ENCODE results near the gene ALK. TPM values are rescaled to one million over a fixed set of nuclear protein-coding genes. Genes with fewer than 3 reads are reported as not detected.

The ALK gene
- polyA plus RNA-seq, 3 donors = not detected

DNA sequence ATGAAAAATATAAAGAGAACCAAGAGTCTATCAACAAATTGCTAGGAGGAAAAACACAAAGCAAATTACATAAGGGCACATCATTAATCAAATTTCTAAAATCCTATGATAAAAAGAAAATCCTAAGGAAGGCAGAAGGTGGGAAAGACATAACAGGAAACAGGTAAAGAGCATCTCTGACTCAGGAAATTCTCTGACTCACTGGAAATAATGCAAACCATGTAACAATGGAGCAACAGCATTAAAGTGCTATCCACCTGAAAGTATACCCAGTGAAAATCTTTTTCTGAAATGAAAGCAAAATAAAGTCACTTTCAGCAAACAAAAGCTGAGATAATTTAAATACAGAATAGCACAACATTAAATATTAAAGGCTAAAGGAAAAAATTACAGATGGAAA, 10.9 kb downstream of the ALK start:
- intact Hi-C loops (cut with micrococcal nuclease) = no loop called here
- H3K4me3 ChIP-seq (replicated peaks in 1 of 3; ENCODE audit: low read depth in 2 of 3, low read length in 3 of 3) = no peak overlapping the region
- peaks cover 0 to 15% (median 2%) of the 10 kb centered on the region in 3 donors for H3K27me3 Mint-ChIP-seq (ENCODE audit: low read depth in 3 of 3)

DNA sequence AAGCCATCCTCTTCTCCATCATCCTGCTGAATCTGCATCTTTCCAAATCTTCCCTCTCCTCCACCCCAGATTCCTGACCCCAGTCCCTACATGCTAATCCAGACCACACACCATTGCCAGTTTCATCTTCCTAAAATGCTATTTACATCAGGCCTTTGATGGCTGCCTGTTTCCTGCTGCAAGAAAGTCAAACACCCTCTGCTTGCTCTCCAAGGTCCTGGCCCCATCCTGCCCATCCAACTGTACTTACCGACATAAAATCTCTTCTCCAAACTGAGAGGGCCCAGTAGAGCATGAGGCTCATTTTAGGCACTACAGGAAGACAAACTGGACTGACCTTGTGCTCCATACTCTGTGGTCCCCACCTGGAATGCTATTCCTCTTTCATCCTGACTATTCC, 19.0 kb downstream of the ALK start:
- Histone ChIP-seq H4K20me1 (ENCODE audit: insufficient read depth, low read length) (no peaks in the 10 kb centered on the region), H3K79me2 (ENCODE audit: insufficient read depth, low read length) (no peaks in the 10 kb centered on the region), H3K9me3 (replicated peaks in 1 of 2; ENCODE audit: control insufficient read depth in 1 of 2, insufficient read depth in 1 of 2, low read length in 2 of 2) (no peaks in the 10 kb centered on the region), H3K27ac (ENCODE audit: low read depth in 1 of 2, low read length in 2 of 2) (no peak overlapping the region), H3K27me3 (ENCODE audit: control insufficient read depth in 2 of 2, insufficient read depth in 2 of 2, low read length in 2 of 2) (peaks cover 2 to 3% of the 10 kb centered on the region in 2 donors), H3K4me2 (replicated peaks; ENCODE audit: extremely low read depth, low read length, poor library complexity, severe bottlenecking) (no peak overlapping the region), H3K4me3 (replicated peaks in 1 of 3; ENCODE audit: low read depth in 2 of 3, low read length in 3 of 3) (no peak overlapping the region), H3K4me1 (ENCODE audit: control insufficient read depth in 1 of 2, insufficient read depth in 2 of 2, low read length in 2 of 2) (no peaks in the 10 kb centered on the region), H2AFZ (ENCODE audit: insufficient read depth, low read depth, low read length, poor library complexity, severe bottlenecking) (no peak overlapping the region), H3K36me3 (replicated peaks in 1 of 2; ENCODE audit: control insufficient read depth in 1 of 2, insufficient read depth in 2 of 2, low read length in 2 of 2) (no peaks in the 10 kb centered on the region), H3K9ac (ENCODE audit: insufficient read depth, low read length, poor library complexity, severe bottlenecking) (no peak overlapping the region)
- H3K36me3 Mint-ChIP-seq = no peaks in the 10 kb centered on the region
- no peaks in the 10 kb centered on the region for H3K4me1 Mint-ChIP-seq
- intact Hi-C loops (cut with micrococcal nuclease) = no loop called here
- no peak for TF ChIP-seq CTCF (IDR thresholded peaks at IDR 0.05)
- no peak overlapping the region for H3K4me3 Mint-ChIP-seq
- no peaks in the 10 kb centered on the region for H3K9me3 Mint-ChIP-seq
- no peak overlapping the region for H3K27ac Mint-ChIP-seq
- WGBS (ENCODE audit: insufficient coverage) = 42% methylated on average over 1 of the region's 1 CpG
- peaks cover 3 to 15% (median 6%) of the 10 kb centered on the region in 3 donors for H3K27me3 Mint-ChIP-seq (ENCODE audit: low read depth in 3 of 3)
- DNase-seq = no peak

More for the DNA sequence above, 10.9 kb downstream of the ALK start:
- H3K4me1 ChIP-seq (ENCODE audit: control insufficient read depth in 1 of 2, insufficient read depth in 2 of 2, low read length in 2 of 2) = no peaks in the 10 kb centered on the region
- Mint-ChIP-seq H3K27ac (no peak overlapping the region), H3K4me3 (no peak overlapping the region), H3K4me1 (no peaks in the 10 kb centered on the region), H3K36me3 (no peaks in the 10 kb centered on the region), H3K9me3 (peaks cover 0 to 3% (median 1%) of the 10 kb centered on the region in 7 donors)
- no peaks in the 10 kb centered on the region for H3K36me3 ChIP-seq (replicated peaks in 1 of 2; ENCODE audit: control insufficient read depth in 1 of 2, insufficient read depth in 2 of 2, low read length in 2 of 2)
- H3K27me3 ChIP-seq (ENCODE audit: control insufficient read depth in 2 of 2, insufficient read depth in 2 of 2, low read length in 2 of 2) = peaks cover under 1 to 2% of the 10 kb centered on the region in 2 donors
- H3K79me2 ChIP-seq (ENCODE audit: insufficient read depth, low read length) = no peaks in the 10 kb centered on the region
- H3K9ac ChIP-seq (ENCODE audit: insufficient read depth, low read length, poor library complexity, severe bottlenecking) = no peak overlapping the region
- no peak overlapping the region for H2AFZ ChIP-seq (ENCODE audit: insufficient read depth, low read depth, low read length, poor library complexity, severe bottlenecking)
- H3K9me3 ChIP-seq (replicated peaks in 1 of 2; ENCODE audit: control insufficient read depth in 1 of 2, insufficient read depth in 1 of 2, low read length in 2 of 2) = no peaks in the 10 kb centered on the region
- H3K27ac ChIP-seq (ENCODE audit: low read depth in 1 of 2, low read length in 2 of 2) = no peak overlapping the region
- H3K4me2 ChIP-seq (replicated peaks; ENCODE audit: extremely low read depth, low read length, poor library complexity, severe bottlenecking) = no peak overlapping the region
- no peak for TF ChIP-seq CTCF (IDR thresholded peaks at IDR 0.05)
- DNase-seq = no peak
- H4K20me1 ChIP-seq (ENCODE audit: insufficient read depth, low read length) = no peaks in the 10 kb centered on the region

Data from CD14-positive monocyte (primary cell).